HG03432 (cell line): ENCODE results near the gene PPFIBP2.
A peak's percentile ranks its signal among the peaks of the same experiment; 100 is the strongest.

ENCODE experiments used
- ATAC-seq: cut with Tn5 transposase; IDR thresholded peaks from one replicate; pipeline ENCODE4 v1.9.1; 2021; ENCODE audit warnings: mild to moderate bottlenecking, moderate library complexity; ENCODE audit not compliant: unreplicated experiment

The PPFIBP2 gene

GRCh38 chr11:7621090-7621489, 107.3 kb downstream of the PPFIBP2 start:
- ATAC-seq = no peak

GRCh38 chr11:7621554-7621953, 107.8 kb downstream of the PPFIBP2 start:
- ATAC-seq = no peak

GRCh38 chr11:7622721-7623120, 108.9 kb downstream of the PPFIBP2 start:
- no peak for ATAC-seq

DNA sequence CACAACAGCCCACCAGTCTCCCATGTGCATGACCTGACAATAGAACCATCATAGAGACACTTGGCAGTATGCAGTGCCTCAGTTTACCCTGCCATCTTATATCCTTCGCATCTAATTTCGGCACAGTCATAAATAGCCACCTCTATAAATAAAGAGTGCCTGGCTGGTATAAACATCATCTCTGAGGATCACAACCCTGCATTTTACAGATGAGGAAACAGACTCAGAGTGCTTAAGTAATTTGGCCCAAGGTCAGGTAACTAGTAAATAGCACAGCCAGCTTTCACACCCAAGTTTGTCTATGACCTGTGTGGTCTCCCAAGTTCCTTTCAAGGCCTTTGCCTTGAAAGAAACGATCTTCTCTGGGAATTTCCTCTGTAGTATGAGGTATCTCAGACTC, 114.9 kb downstream of the PPFIBP2 start:
- no peak for ATAC-seq

GRCh38 chr11:7630002-7630401, 116.2 kb downstream of the PPFIBP2 start:
- ATAC-seq = no peak

DNA sequence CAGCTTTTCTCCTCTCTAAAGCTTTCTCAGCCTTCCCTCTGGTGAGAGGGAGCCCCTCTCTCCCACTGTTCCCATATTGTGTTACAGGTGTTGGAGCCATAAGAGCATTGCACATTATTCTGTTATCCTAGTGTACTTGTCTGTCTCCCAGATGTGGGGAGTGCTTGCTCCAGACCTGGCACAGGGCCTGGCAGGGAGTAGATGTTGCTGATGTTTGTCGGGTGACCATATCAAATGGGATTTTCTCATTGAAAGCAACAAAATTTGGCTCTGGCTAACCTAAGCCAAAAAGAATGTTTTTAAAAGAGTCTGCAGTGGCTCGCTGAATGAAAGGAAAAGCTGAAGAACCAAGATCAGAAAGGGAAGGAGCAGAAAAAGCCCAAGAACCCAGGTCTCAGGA, 118.4 kb downstream of the PPFIBP2 start:
- no peak for ATAC-seq

DNA sequence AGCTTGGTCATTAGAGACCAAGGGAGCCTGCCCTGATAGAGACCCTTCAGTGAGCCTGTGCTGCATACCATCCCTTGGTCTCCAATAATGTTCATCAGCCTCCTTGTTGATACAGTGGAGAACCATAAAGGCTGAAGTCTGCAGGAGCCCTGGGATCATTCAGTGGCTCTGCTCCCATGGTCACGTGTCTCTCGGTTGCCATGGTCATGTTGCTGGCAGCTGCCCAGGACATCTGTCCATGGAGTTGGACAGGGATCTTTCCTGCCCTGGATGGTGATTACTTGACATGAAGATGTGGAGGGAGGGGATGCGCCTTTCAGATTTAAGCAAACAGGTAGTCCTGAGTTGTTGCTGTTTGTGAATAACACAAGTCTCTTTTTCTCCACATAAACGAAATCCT, 121.3 kb downstream of the PPFIBP2 start:
- no peak for ATAC-seq

DNA sequence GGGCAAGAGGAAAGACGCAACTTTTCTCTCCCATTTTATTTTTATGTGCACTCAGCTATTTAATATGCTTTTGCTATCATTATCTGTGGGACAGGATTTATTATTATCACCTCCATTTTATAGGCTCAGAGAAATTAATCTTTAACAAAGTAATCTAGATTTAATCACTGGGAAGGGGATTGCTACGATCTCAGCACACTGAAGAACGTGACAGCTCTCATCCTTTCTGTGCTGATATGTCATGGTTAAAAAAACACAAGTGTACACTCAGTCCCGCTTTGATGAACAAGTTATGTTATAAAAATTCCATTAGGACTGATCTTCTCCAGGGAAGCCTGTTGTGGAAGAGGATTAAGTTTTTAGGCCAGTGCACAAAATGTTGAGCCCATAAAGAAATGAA, 121.9 kb downstream of the PPFIBP2 start:
- no peak for ATAC-seq

DNA sequence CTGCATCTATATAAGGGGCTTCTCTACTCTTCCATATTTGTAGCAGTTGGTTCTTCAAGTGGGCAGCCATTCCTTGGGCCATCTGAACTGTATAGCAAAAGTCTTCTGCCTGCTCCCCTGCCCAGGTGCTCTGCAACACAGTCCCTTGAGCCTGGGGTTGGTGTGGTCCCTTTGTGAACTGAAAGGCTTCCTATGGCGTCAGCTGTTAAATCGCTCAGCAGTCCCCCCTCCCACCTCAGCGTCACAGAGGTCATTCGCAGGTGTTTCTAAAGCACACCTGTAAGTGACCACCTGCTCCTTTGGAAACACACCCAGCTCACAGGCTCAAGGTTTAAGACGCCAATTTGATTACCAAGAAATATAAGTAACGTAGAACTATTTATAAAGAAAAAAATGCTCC, 122.6 kb downstream of the PPFIBP2 start:
- no peak for ATAC-seq

DNA sequence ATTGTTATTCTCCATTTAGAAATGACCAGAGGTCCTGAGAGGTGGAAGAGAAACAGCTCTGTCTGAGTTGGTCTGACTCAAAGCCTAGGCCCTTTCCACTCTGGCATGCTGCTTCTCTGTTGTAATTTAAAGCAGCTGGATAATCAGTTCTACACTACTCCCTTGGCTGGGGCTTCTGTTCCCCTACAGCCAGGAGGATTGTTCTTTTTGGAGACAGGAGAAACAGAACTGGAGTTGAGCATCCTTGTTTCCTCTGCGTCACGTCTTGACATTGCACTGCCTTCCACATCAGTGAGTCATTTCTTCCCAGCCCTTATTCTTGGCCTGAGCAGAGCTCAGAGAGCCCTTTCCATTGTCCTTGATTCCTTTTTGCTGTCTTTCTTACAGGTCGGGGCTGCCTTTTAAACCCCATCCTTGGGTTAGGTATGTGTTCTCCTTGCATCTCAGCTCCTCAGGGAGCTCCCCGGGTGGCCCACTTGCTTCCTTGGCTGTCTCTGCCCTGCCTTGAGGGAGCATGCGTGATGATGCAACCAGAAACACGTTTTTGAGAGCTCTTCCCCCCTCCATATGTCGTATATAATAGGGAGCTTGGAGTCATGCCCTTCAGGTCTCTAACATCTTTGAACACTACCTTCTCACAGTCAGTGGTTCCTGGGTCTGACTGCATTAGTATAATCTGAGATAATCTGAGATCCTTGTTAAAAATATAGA, 123.8 kb downstream of the PPFIBP2 start:
- no peak for ATAC-seq

DNA sequence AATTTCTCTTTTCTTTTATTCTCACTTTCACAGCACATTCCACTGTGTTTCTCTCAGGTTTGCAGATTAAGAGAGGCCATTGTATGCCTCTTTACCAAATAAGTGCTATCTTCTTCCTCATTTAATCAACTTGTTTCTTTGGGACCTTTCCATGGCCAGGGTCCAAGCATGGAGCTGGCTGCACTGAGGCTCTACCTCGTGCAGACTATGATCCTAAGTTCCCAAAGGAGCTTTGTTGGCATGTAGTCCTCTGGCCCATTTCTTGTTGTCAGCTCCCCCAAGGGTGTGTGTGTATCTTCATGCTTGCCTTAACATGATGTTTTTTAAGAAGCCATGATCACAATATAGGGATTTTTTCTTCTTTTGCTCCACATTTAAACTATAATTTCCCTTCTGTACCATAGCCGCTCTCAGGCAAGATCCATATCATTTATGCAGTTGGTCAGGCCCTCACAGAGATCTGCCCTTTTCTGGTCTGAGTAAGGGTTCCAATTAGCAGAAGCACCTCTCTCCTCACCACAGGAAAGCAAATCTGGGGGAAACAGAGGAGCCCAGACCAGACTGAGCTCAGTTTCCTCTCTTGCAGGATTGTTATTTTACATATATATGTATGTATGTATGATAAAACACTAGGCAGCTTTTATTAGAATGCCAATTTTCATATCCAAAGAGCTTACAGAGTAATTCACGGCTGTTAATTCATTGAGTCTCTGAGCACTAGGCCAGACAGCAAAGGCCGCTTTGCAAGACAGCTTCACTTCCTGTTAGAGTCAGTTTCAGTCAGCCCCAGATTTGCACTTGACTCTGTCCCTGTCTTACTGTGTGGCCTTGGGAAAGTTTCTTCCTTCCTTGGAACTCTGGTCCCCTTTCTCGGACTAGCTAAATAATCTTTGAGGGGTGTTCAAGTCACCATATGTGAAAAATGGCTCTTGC, 125.2 kb downstream of the PPFIBP2 start:
- peak; percentile 70 for ATAC-seq

- no peak for ATAC-seq
Measured at GRCh38 chr11:7639643-7640025, 125.8 kb downstream of the PPFIBP2 start.

- no peak for ATAC-seq
Measured at GRCh38 chr11:7640816-7641215, 127.0 kb downstream of the PPFIBP2 start.

DNA sequence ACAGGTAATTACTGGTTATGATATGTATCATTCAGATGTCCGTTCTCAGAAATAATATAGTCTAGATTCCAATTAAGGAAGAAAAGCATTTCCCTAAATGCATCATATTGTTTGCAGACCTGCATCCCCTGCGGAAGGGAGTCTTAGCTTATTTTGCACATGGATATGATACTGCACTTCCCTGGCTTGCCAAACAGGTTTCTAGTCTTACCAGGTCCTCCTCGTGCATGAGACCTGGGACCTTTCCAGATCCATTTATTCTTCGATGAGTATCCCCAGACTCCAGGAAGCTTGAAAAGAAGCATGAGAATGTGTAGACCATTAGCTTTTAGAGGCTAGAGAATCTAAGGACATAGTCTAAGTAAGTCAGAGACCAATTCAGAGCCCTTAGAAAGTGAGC, 128.9 kb downstream of the PPFIBP2 start:
- ATAC-seq = no peak

- no peak for ATAC-seq
Measured at GRCh38 chr11:7643314-7643713, 129.5 kb downstream of the PPFIBP2 start.

DNA sequence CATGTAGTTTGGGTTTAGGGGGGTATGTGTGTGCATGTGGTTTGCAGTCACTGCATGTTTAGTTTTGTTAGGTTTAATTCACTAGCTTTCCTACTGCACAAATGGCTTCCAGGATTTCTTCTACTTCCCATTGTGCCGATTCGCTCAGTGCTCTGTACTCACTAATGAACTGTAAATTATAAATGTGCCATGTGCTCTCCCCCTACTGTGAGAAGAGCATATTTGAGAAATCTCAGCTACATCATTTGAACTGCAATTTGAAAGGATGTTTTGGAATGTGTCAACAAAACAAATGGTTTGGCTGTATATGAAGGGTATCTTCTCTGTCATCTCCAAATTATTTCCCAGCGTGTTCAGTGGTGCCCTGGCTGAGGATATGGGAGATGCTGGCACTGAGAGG, 131.4 kb downstream of the PPFIBP2 start:
- no peak for ATAC-seq

DNA sequence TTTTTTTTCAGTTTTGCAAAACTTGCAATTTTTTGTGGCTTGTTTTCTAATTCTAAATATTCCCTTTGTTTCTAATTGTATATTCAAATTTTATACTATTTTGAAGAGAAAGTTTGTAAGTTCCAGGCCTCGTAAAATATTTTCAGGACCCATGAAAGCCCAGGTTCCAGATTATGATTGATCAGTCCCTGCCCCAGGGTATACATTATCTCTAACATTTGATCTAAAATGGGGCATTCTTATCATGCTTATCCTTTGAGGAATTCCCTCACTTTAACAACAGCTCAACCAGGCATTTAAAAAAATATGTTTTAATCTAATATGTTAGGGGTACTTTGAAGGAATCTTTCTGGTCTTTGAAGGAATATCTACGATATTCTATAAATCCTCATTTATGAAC, 133.1 kb downstream of the PPFIBP2 start:
- ATAC-seq = no peak

- no peak for ATAC-seq
Measured at GRCh38 chr11:7648264-7648663, 134.5 kb downstream of the PPFIBP2 start.

DNA sequence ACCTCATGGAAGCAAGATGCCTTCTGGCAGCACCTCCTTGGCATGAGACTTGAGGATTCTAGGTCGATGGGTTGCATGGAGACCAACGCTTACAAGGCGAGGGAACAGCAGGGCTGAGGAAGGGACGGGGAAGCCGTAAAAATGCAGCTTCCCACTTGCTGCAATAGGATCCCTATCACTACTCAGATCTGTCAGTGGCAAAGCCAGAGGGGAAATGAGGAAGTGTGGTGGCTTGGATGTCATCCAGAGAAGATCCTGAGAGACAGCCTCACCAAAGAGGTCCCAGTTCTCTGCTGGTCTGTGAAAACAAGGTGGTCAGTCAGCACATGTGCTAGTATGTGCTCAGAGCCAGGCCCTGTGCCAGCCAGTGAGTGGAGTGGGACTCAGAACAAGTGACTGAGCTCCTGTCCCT, 137.3 kb downstream of the PPFIBP2 start:
- ATAC-seq = no peak

DNA sequence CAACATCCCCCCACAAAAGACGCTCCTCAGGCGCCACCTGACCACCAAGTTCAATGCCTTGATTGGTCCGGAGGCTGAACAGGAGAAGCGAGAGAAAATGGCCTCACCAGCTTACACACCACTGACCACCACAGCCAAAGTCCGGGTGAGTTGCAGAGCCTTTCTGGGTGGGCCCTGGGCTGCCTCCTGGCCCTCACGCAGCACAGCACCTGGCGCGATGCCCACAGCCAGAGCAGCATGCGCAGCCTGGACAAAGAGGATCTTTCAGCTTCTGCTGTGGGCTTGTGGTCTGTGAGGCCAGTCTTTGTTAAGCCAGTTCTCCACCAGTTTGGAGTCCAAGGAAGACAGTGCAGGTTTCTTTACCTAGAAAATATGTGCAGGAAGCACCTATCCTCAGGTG, 137.9 kb downstream of the PPFIBP2 start:
- no peak for ATAC-seq

DNA sequence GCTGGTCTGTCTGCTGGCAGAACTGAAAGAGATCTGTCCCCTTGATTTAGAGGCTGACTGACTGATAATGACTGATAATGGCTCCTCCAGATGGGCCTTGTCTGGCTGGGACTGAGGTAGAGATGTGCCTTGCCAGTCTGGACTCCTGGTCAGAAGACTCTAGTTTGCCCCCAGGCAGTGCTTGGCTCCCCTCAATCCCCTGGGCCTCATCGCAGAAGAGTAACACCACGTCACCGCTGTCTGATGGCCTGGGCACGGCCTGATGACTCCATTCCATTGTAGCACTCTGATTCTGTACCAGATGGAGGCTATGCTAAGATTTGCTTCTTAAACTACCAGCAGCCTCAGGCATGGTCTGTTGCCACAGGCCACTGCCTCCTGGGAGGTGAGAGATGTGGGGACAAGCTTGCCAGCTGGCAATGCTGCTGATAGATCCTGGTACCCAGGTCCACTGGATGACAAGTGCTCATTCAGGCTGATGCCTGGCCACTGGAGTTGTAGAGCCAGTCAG, 140.5 kb downstream of the PPFIBP2 start:
- ATAC-seq = no peak
